Measurements from ENCODE around the gene VMAC. TPM values are rescaled to one million over a fixed set of nuclear protein-coding genes. Genes with fewer than 3 reads are reported as not detected.

VMAC gene
- total and polyA plus RNA-seq, 9 of the 15 experiments (the other 6 are each of a cell fraction or from before 2014, with no cell fraction given), result 0.03 to 3.4 (median 1.1) TPM

- TF ChIP-seq ATF1 (CRISPR knock-in tag; IDR thresholded peaks at IDR 0.05) (no peak), ATF1 (tag; IDR thresholded peaks at IDR 0.05) (peak; percentile 23; the same call in 1 of the 2 replicates), ZBTB49 (CRISPR knock-in tag; IDR thresholded peaks at IDR 0.05; ENCODE audit: borderline replicate concordance) (no peak), ZSCAN29 (IDR thresholded peaks at IDR 0.05) (0 out of 2 replicates have a peak, but pooled peaks have one; percentile 26), ZMIZ1 (IDR thresholded peaks at IDR 0.05; ENCODE audit: low read depth in 2 of 2, low read length in 2 of 2) (no peak), NR2C2 (CRISPR knock-in tag; IDR thresholded peaks at IDR 0.05) (no peak), NR2C2 (tag; IDR thresholded peaks at IDR 0.05) (no peak), POLR2A (conservative IDR thresholded peaks at IDR 0.05) (peak; percentile 65), ZNF354B (CRISPR knock-in tag; IDR thresholded peaks at IDR 0.05) (no peak), KAT7 (CRISPR knock-in tag; IDR thresholded peaks at IDR 0.05; ENCODE audit: borderline replicate concordance) (no peak), SNIP1 (IDR thresholded peaks at IDR 0.05; ENCODE audit: low read depth) (no peak), CREM (IDR thresholded peaks at IDR 0.05; ENCODE audit: low read depth) (0 out of 2 replicates have a peak, but pooled peaks have one; percentile 20), ZZZ3 (IDR thresholded peaks at IDR 0.05) (no peak), KLF10 (CRISPR knock-in tag; IDR thresholded peaks at IDR 0.05) (no peak), PYGO2 (tag; IDR thresholded peaks at IDR 0.05) (no peak), SMAD1 (IDR thresholded peaks at IDR 0.05; ENCODE audit: low read depth, low read length, partially characterized antibody) (no peak), SUPT5H (IDR thresholded peaks at IDR 0.05) (peak; percentile 64), ATF7 (IDR thresholded peaks at IDR 0.05) (no peak), MYNN (IDR thresholded peaks at IDR 0.05) (peak; percentile 84; the same call in 1 of the 2 replicates), MYNN (CRISPR knock-in tag; IDR thresholded peaks at IDR 0.05) (no peak), SNAPC5 (CRISPR knock-in tag; IDR thresholded peaks at IDR 0.05) (no peak), ZC3H4 (CRISPR knock-in tag; IDR thresholded peaks at IDR 0.05; ENCODE audit: borderline replicate concordance) (peak; percentile 44; the same call in 1 of the 2 replicates), CTCF (IDR thresholded peaks at IDR 0.05 in 2 of 3, conservative IDR thresholded peaks at IDR 0.05 in 1 of 3; ENCODE audit: insufficient read depth in 2 of 3, low read depth in 1 of 3, low read length in 3 of 3) (peak; percentile 73 to 82 (median 78))
Measured at GRCh38 chr19:5891938-5892771, 12.5 kb upstream of the VMAC start (continued).
